Astrocyte (in vitro differentiated cells and primary cell): ENCODE measurements around the gene VIPR2. TPM values are rescaled to one million over a fixed set of nuclear protein-coding genes. Genes with fewer than 3 reads are reported as not detected.

Experiments used
- DNase-seq: peaks from one replicate; pipeline ENCODE4 v3.0.0-alpha.2; 2010; ENCODE audit warnings: low read depth
- FAIRE-seq: peaks from 2 replicates; lab custom pipeline; 2011; peaks lifted over from hg19 to GRCh38; lab: Jason Lieb, UNC
- H2AFZ ChIP-seq: 2 replicates; pipeline ENCODE4 v1.6.0; 2012; ENCODE audit warnings: low read depth, low read length, inconsistent platforms
- H3K27ac ChIP-seq: 2 replicates; pipeline ENCODE4 v1.5.1; 2011; ENCODE audit warnings: low read depth, low read length, inconsistent platforms
- H3K27me3 ChIP-seq: 2 replicates; pipeline ENCODE4 v1.6.0; 2011; ENCODE audit warnings: low read length, inconsistent platforms; ENCODE audit not compliant: insufficient read depth
- H3K36me3 ChIP-seq: 2 replicates; pipeline ENCODE4 v1.5.1; 2011; ENCODE audit warnings: low read length, inconsistent platforms; ENCODE audit not compliant: insufficient read depth
- H3K4me1 ChIP-seq: 2 replicates; pipeline ENCODE4 v1.5.1; 2011; ENCODE audit warnings: low read length, inconsistent platforms; ENCODE audit not compliant: insufficient read depth
- H3K4me2 ChIP-seq: 2 replicates; pipeline ENCODE4 v1.6.0; 2012; ENCODE audit warnings: low read length, inconsistent platforms
- H3K4me3 ChIP-seq: 2 replicates; pipeline ENCODE4 v1.5.1; 2011; ENCODE audit warnings: low read depth, mild to moderate bottlenecking, low read length, inconsistent platforms; ENCODE audit not compliant: insufficient read depth
- H3K79me2 ChIP-seq: 2 replicates; pipeline ENCODE4 v1.6.0; 2012; ENCODE audit warnings: mild to moderate bottlenecking, low read length, inconsistent platforms; ENCODE audit not compliant: insufficient read depth
- H3K9ac ChIP-seq: 2 replicates; pipeline ENCODE4 v1.6.0; 2012; ENCODE audit warnings: mild to moderate bottlenecking, low read length, inconsistent platforms
- H3K9me3 ChIP-seq: 2 replicates; pipeline ENCODE4 v1.5.1; 2012; ENCODE audit warnings: low read depth, mild to moderate bottlenecking, low read length, inconsistent platforms; ENCODE audit not compliant: insufficient read depth
- H4K20me1 ChIP-seq: 2 replicates; pipeline ENCODE4 v1.6.0; 2012; ENCODE audit warnings: low read length, inconsistent platforms; ENCODE audit not compliant: insufficient read depth
- H3K27ac Mint-ChIP-seq: one replicate; pipeline ENCODE4 v1.8.0; 2021; ENCODE audit warnings: mild to moderate bottlenecking, mixed read lengths; ENCODE audit not compliant: unreplicated experiment
- H3K27me3 Mint-ChIP-seq: one replicate; pipeline ENCODE4 v1.8.0; 2021; ENCODE audit warnings: low read depth, mixed read lengths; ENCODE audit not compliant: unreplicated experiment
- H3K36me3 Mint-ChIP-seq: one replicate; pipeline ENCODE4 v1.8.0; 2021; ENCODE audit warnings: low read depth, mixed read lengths; ENCODE audit not compliant: unreplicated experiment
- H3K4me1 Mint-ChIP-seq: one replicate; pipeline ENCODE4 v1.8.0; 2021; ENCODE audit warnings: low read depth, mixed read lengths; ENCODE audit not compliant: unreplicated experiment
- H3K4me3 Mint-ChIP-seq: one replicate; pipeline ENCODE4 v1.8.0; 2021; ENCODE audit warnings: mild to moderate bottlenecking, moderate library complexity, mixed read lengths; ENCODE audit not compliant: unreplicated experiment
- H3K9me3 Mint-ChIP-seq: one replicate; pipeline ENCODE4 v1.8.0; 2021; ENCODE audit warnings: mild to moderate bottlenecking, mixed read lengths; ENCODE audit not compliant: unreplicated experiment
- CTCF ChIP-seq: IDR thresholded peaks from 2 replicates; pipeline ENCODE4 v1.5.1; 2011; ENCODE audit warnings: low read depth, mild to moderate bottlenecking, inconsistent platforms, low read length, moderate library complexity; ENCODE audit not compliant: insufficient read depth
- EZH2 ChIP-seq: IDR thresholded peaks from 2 replicates; pipeline ENCODE4 v1.6.1; 2012; ENCODE audit warnings: mild to moderate bottlenecking, low read length, inconsistent platforms; ENCODE audit not compliant: insufficient read depth
- total RNA-seq: library from RNA; stranded (reverse); gene quantifications from 2 replicates; pipeline ENCODE4 v1.2.1, GENCODE V29; 2021

The VIPR2 gene
- total RNA-seq, 1 donor from 2014 or later, result 0.68 TPM

- peaks cover 29% of the 10 kb centered on the region for H3K27me3 Mint-ChIP-seq
- FAIRE-seq, result no peak
These were observed 48.7 kb downstream of the VIPR2 start for GRCh38 chr7:159095979-159096411.

GRCh38 chr7:159094919-159095915 is 49.5 kb downstream of the VIPR2 start:
- Histone ChIP-seq H3K9ac (no peak overlapping the region), H4K20me1 (no peaks in the 10 kb centered on the region), H3K4me1 (no peaks in the 10 kb centered on the region), H2AFZ (no peak overlapping the region), H3K27me3 (no peaks in the 10 kb centered on the region), H3K79me2 (no peaks in the 10 kb centered on the region), H3K4me3 (no peak overlapping the region), H3K36me3 (no peaks in the 10 kb centered on the region), H3K27ac (no peak overlapping the region), H3K9me3 (peaks cover under 1% of the 10 kb centered on the region), H3K4me2 (no peak overlapping the region)
- Mint-ChIP-seq H3K27ac (no peak overlapping the region), H3K4me3 (no peak overlapping the region), H3K36me3 (no peaks in the 10 kb centered on the region), H3K4me1 (no peaks in the 10 kb centered on the region), H3K9me3 (peaks cover 2% of the 10 kb centered on the region), H3K27me3 (peaks cover 29% of the 10 kb centered on the region)
- no peak for TF ChIP-seq CTCF
- TF ChIP-seq EZH2, result no peak
- DNase-seq, result no peak
- FAIRE-seq, result no peak

More at GRCh38 chr7:159095979-159096411, 48.7 kb downstream of the VIPR2 start:
- Histone ChIP-seq H3K4me1 (no peaks in the 10 kb centered on the region), H3K79me2 (no peaks in the 10 kb centered on the region), H3K9ac (no peak overlapping the region), H3K4me3 (no peak overlapping the region), H3K36me3 (no peaks in the 10 kb centered on the region), H3K27ac (no peak overlapping the region), H3K4me2 (no peak overlapping the region), H3K27me3 (no peaks in the 10 kb centered on the region), H4K20me1 (no peaks in the 10 kb centered on the region), H2AFZ (no peak overlapping the region), H3K9me3 (peaks cover 6% of the 10 kb centered on the region)
- TF ChIP-seq CTCF (no peak), EZH2 (no peak)
- H3K9me3 Mint-ChIP-seq, result peaks cover 2% of the 10 kb centered on the region
- H3K4me3 Mint-ChIP-seq, result no peak overlapping the region
- H3K27ac Mint-ChIP-seq, result no peak overlapping the region
- H3K36me3 Mint-ChIP-seq, result no peaks in the 10 kb centered on the region
- H3K4me1 Mint-ChIP-seq, result no peaks in the 10 kb centered on the region
- DNase-seq, result no peak
